MM.1S (cell line): ENCODE measurements around the gene VEZF1.

Source experiments
- EZH2 ChIP-seq: fragments of 300-600 bp; sonication (generic); optimal IDR thresholded peaks from 2 replicates; pipeline ENCODE3; 2017; ENCODE audit warnings: low read depth, mild to moderate bottlenecking, antibody characterized with exemption, low read length, mixed read lengths
- EZH2phosphoT487 ChIP-seq: fragments of 300-600 bp; sonication (generic); IDR thresholded peaks from 2 replicates; pipeline ENCODE4 v1.6.1; 2018; ENCODE audit warnings: antibody characterized with exemption, low read length
- TF ChIP-seq, protein P1 (sequence below): fragments of 300-600 bp; sonication (generic); IDR thresholded peaks from 2 replicates; pipeline ENCODE4 v1.5.1; 2016; ENCODE audit warnings: antibody characterized with exemption, low read length, mixed read lengths

DNA sequence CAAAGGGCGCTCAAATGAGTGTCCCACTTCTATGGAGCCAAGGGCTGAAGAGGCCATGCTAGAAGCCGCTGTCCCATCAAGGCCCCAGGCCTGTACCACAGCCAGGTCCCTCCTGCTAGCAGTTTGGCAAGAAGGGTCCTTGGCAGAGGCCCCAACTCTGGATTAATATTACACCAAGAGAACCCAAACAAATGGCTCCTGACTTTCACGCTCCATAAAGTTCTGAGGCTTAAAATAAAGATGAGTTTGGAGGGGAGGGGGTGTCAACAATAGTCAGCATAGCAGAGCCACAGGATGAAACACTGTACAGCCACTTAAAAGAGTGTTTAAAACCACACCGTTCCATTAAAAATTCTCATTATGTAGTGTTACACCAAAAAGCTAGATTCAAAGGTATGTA is 63.4 kb downstream of the VEZF1 start:
- TF ChIP-seq EZH2 = no peak
- TF ChIP-seq, protein P1, sequence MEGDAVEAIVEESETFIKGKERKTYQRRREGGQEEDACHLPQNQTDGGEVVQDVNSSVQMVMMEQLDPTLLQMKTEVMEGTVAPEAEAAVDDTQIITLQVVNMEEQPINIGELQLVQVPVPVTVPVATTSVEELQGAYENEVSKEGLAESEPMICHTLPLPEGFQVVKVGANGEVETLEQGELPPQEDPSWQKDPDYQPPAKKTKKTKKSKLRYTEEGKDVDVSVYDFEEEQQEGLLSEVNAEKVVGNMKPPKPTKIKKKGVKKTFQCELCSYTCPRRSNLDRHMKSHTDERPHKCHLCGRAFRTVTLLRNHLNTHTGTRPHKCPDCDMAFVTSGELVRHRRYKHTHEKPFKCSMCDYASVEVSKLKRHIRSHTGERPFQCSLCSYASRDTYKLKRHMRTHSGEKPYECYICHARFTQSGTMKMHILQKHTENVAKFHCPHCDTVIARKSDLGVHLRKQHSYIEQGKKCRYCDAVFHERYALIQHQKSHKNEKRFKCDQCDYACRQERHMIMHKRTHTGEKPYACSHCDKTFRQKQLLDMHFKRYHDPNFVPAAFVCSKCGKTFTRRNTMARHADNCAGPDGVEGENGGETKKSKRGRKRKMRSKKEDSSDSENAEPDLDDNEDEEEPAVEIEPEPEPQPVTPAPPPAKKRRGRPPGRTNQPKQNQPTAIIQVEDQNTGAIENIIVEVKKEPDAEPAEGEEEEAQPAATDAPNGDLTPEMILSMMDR = no peak
- TF ChIP-seq EZH2phosphoT487 = no peak
